ENCODE results near the gene CILP.

The CILP gene

GRCh38 chr15:65215496-65215895 lies 4.2 kb upstream of the CILP start:
- TF ChIP-seq FOXP2 (optimal IDR thresholded peaks at IDR 0.05; ENCODE audit: borderline replicate concordance, extremely low read depth, extremely low read length, insufficient read depth), result no peak
- no peak for TF ChIP-seq REST (IDR thresholded peaks at IDR 0.05; ENCODE audit: insufficient read depth in 1 of 2, low read depth in 2 of 2, low read length in 2 of 2)
- TF ChIP-seq SIN3A (IDR thresholded peaks at IDR 0.05; ENCODE audit: borderline replicate concordance, insufficient read depth, low read length), result no peak
- no peak for TF ChIP-seq TAF1 (IDR thresholded peaks at IDR 0.05; ENCODE audit: borderline replicate concordance, insufficient read depth, low read length)
- no peak for TF ChIP-seq POLR2AphosphoS5 (IDR thresholded peaks at IDR 0.05; ENCODE audit: low read depth, low read length)

GRCh38 chr15:65214010-65214409 lies 2.7 kb upstream of the CILP start:
- TF ChIP-seq POLR2AphosphoS5 (IDR thresholded peaks at IDR 0.05; ENCODE audit: low read depth, low read length), result no peak
- TF ChIP-seq REST (IDR thresholded peaks at IDR 0.05; ENCODE audit: insufficient read depth in 1 of 2, low read depth in 2 of 2, low read length in 2 of 2), result no peak
- no peak for TF ChIP-seq FOXP2 (optimal IDR thresholded peaks at IDR 0.05; ENCODE audit: borderline replicate concordance, extremely low read depth, extremely low read length, insufficient read depth)
- no peak for TF ChIP-seq TAF1 (IDR thresholded peaks at IDR 0.05; ENCODE audit: borderline replicate concordance, insufficient read depth, low read length)
- no peak for TF ChIP-seq SIN3A (IDR thresholded peaks at IDR 0.05; ENCODE audit: borderline replicate concordance, insufficient read depth, low read length)

GRCh38 chr15:65213241-65213640 lies 2.0 kb upstream of the CILP start:
- no peak for TF ChIP-seq POLR2AphosphoS5 (IDR thresholded peaks at IDR 0.05; ENCODE audit: low read depth, low read length)
- no peak for TF ChIP-seq TAF1 (IDR thresholded peaks at IDR 0.05; ENCODE audit: borderline replicate concordance, insufficient read depth, low read length)
- no peak for TF ChIP-seq SIN3A (IDR thresholded peaks at IDR 0.05; ENCODE audit: borderline replicate concordance, insufficient read depth, low read length)
- no peak for TF ChIP-seq REST (IDR thresholded peaks at IDR 0.05; ENCODE audit: insufficient read depth in 1 of 2, low read depth in 2 of 2, low read length in 2 of 2)
- TF ChIP-seq FOXP2 (optimal IDR thresholded peaks at IDR 0.05; ENCODE audit: borderline replicate concordance, extremely low read depth, extremely low read length, insufficient read depth), result no peak

GRCh38 chr15:65212097-65212496 lies 824 bp upstream of the CILP start:
- TF ChIP-seq POLR2AphosphoS5 (IDR thresholded peaks at IDR 0.05; ENCODE audit: low read depth, low read length), result no peak
- no peak for TF ChIP-seq TAF1 (IDR thresholded peaks at IDR 0.05; ENCODE audit: borderline replicate concordance, insufficient read depth, low read length)
- no peak for TF ChIP-seq FOXP2 (optimal IDR thresholded peaks at IDR 0.05; ENCODE audit: borderline replicate concordance, extremely low read depth, extremely low read length, insufficient read depth)
- no peak for TF ChIP-seq SIN3A (IDR thresholded peaks at IDR 0.05; ENCODE audit: borderline replicate concordance, insufficient read depth, low read length)
- TF ChIP-seq REST (IDR thresholded peaks at IDR 0.05; ENCODE audit: insufficient read depth in 1 of 2, low read depth in 2 of 2, low read length in 2 of 2), result no peak

GRCh38 chr15:65211482-65211982 lies 259 bp upstream of the CILP start:
- TF ChIP-seq FOXP2 (optimal IDR thresholded peaks at IDR 0.05; ENCODE audit: borderline replicate concordance, extremely low read depth, extremely low read length, insufficient read depth) (no peak), REST (IDR thresholded peaks at IDR 0.05; ENCODE audit: insufficient read depth in 1 of 2, low read depth in 2 of 2, low read length in 2 of 2) (no peak), POLR2AphosphoS5 (IDR thresholded peaks at IDR 0.05; ENCODE audit: low read depth, low read length) (no peak), TAF1 (IDR thresholded peaks at IDR 0.05; ENCODE audit: borderline replicate concordance, insufficient read depth, low read length) (no peak), SIN3A (IDR thresholded peaks at IDR 0.05; ENCODE audit: borderline replicate concordance, insufficient read depth, low read length) (no peak)
